Measurements from ENCODE around the gene NUCB2. TPM values are rescaled to one million over a fixed set of nuclear protein-coding genes. Genes with fewer than 3 reads are reported as not detected.
"Not testable (repeated sequence)": the region's sequence is repeated elsewhere in the genome, so short reads cannot be mapped to it uniquely, and the experiment has no call there.

NUCB2 gene
- total and polyA plus RNA-seq, 2 of the 8 experiments (the other 6 are each of a cell fraction or from before 2014, with no cell fraction given) = 9.0 to 34.2 TPM

DNA sequence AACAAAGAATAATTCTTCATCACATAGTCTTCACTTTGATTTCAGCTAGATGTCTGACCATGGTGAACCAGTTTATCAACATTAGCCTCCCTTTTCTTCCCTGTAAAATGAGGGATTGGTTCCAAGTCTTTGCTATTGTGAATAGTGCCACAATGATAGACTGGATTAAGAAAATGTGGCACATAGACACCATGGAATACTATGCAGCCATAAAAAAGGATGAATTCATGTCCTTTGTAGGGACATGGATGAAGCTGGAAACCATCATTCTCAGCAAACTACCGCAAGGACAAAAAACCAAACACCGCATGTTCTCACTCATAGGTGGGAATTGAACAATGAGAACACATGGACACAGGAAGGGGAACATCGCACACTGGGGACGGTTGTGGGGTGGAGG lies 33.6 kb upstream of the NUCB2 start:
- H4K91ac ChIP-seq (replicated peaks; ENCODE audit: insufficient read length, low read length); H4K5ac ChIP-seq (ENCODE audit: insufficient read length, low read depth, low read length); H4K8ac ChIP-seq (ENCODE audit: extremely low read depth, insufficient read depth, low read length); H3K23ac ChIP-seq (ENCODE audit: insufficient read length); H3K23me2 ChIP-seq (ENCODE audit: low read depth, low read length); H3K27ac ChIP-seq (ENCODE audit: low read depth, low read length); H3K18ac ChIP-seq (ENCODE audit: extremely low read depth, low read length); H2BK120ac ChIP-seq (replicated peaks; ENCODE audit: low read depth, low read length); H3K79me2 ChIP-seq (ENCODE audit: control insufficient read depth in 1 of 2, insufficient read depth in 2 of 2, low read length in 2 of 2); H2BK12ac ChIP-seq (ENCODE audit: low read depth, low read length); H2BK15ac ChIP-seq (ENCODE audit: low read length); H3K4me3 ChIP-seq (ENCODE audit: extremely low read depth in 1 of 4, insufficient read depth in 2 of 4, low read depth in 3 of 4, low read length in 4 of 4); H3K9ac ChIP-seq (replicated peaks in 1 of 4; ENCODE audit: extremely low read depth in 1 of 4, low read depth in 3 of 4, low read length in 3 of 4); H3K4ac ChIP-seq (replicated peaks; ENCODE audit: insufficient read length, low read depth, low read length); H3K36me3 ChIP-seq (ENCODE audit: control insufficient read depth in 2 of 4, insufficient read depth in 4 of 4, low read length in 3 of 4); H3K4me2 ChIP-seq (ENCODE audit: insufficient read depth in 1 of 2, low read depth in 2 of 2, low read length in 2 of 2); H2AFZ ChIP-seq (ENCODE audit: low read length); H2BK20ac ChIP-seq (ENCODE audit: low read length); H2BK5ac ChIP-seq (ENCODE audit: low read depth, low read length); H3K4me1 ChIP-seq (replicated peaks in 1 of 4; ENCODE audit: control insufficient read depth in 3 of 4, insufficient read depth in 4 of 4, low read length in 3 of 4); H4K20me1 ChIP-seq (replicated peaks in 1 of 2; ENCODE audit: control insufficient read depth in 1 of 2, insufficient read depth in 2 of 2, low read length in 2 of 2); DNase-seq (ENCODE audit: low read depth in 1 of 2, low spot score in 2 of 2); H3K14ac ChIP-seq (ENCODE audit: insufficient read length); H3K79me1 ChIP-seq (ENCODE audit: low read depth, low read length); FAIRE-seq; POLR2A ChIA-PET (ENCODE audit: partially characterized antibody); H3K56ac ChIP-seq (replicated peaks; ENCODE audit: insufficient read length, low read depth, low read length); H3K27me3 ChIP-seq (replicated peaks in 1 of 4; ENCODE audit: control insufficient read depth in 3 of 4, extremely low read depth in 1 of 4, insufficient read depth in 3 of 4, low read length in 3 of 4); H3K9me3 ChIP-seq (ENCODE audit: insufficient read depth in 2 of 2, low read depth in 1 of 2, low read length in 1 of 2); H2AK5ac ChIP-seq (ENCODE audit: low read depth, low read length): not testable (repeated sequence)
- CTCF ChIA-PET (ENCODE audit: partially characterized antibody) = interaction anchor here (0.6 to 6.0 kb wide), 3 partner anchors 13 to 141 kb away, joined by 3 to 29 read pairs (median 4); no protein-coding TSS in a partner anchor
- WGBS, 2 experiments (ENCODE audit: extremely low coverage in 1 of 2, insufficient coverage in 1 of 2, insufficient read length in 1 of 2, insufficient replicate concordance in 2 of 2, low coverage in 1 of 2, low lambda C conversion rate in 2 of 2, missing lambda C conversion rate in 1 of 2) = 85% methylated on average over 4 of the region's 4 CpGs; no CpG with 5 or more reads in 1 of the 2 experiments

Data from H1 (cell line).